GM12878 (cell line): ENCODE data around the gene HDAC3. TPM values are rescaled to one million over a fixed set of nuclear protein-coding genes. Genes with fewer than 3 reads are reported as not detected.

Experiments used
- ASH2L ChIP-seq: fragments of 300-600, 200-600 bp; sonication (generic); IDR thresholded peaks from 2 replicates; pipeline ENCODE4 v1.6.1; 2017; ENCODE audit warnings: low read depth, mild to moderate bottlenecking, borderline replicate concordance
- CHD1 ChIP-seq: IDR thresholded peaks from 2 replicates; pipeline ENCODE4 v1.6.1; 2012; ENCODE audit warnings: low read depth, low read length, improper control_type of control experiment
- GATAD2B ChIP-seq: fragments of 450-650 bp; conservative IDR thresholded peaks from 2 replicates; pipeline ENCODE4 v1.6.1; 2017; ENCODE audit warnings: low read depth, mild to moderate bottlenecking, moderate library complexity
- HDGF ChIP-seq: fragments of 450-650 bp; IDR thresholded peaks from 2 replicates; pipeline ENCODE4 v1.6.1; 2016; ENCODE audit warnings: antibody characterized with exemption
- IKZF1 ChIP-seq: fragments of 450-650 bp; conservative IDR thresholded peaks from 2 replicates; pipeline ENCODE4 v1.6.1; 2017; ENCODE audit warnings: antibody characterized with exemption, mild to moderate bottlenecking
- KDM1A ChIP-seq: fragments of 200-600 bp; sonication (generic); IDR thresholded peaks from 2 replicates; pipeline ENCODE4 v1.6.1; 2016; ENCODE audit warnings: borderline replicate concordance
- NFIC ChIP-seq: IDR thresholded peaks from 2 replicates; pipeline ENCODE4 v1.6.1; 2012; ENCODE audit warnings: low read depth, mild to moderate bottlenecking, inconsistent platforms, low read length, moderate library complexity
- NFYB ChIP-seq: IDR thresholded peaks from 2 replicates; pipeline ENCODE4 v1.6.1; 2011; ENCODE audit warnings: low read depth, mild to moderate bottlenecking, low read length, improper control_type of control experiment, moderate library complexity; ENCODE audit not compliant: insufficient read depth
- TARDBP ChIP-seq: IDR thresholded peaks from 2 replicates; pipeline ENCODE4 v1.6.1; 2016; ENCODE audit warnings: borderline replicate concordance
- ZBTB40 ChIP-seq: fragments of 450-650 bp; IDR thresholded peaks from 2 replicates; pipeline ENCODE4 v1.6.1; 2016; ENCODE audit warnings: mild to moderate bottlenecking, moderate library complexity, borderline replicate concordance
- ZSCAN29 ChIP-seq: fragments of 450-650 bp; IDR thresholded peaks from 2 replicates; pipeline ENCODE4 v1.6.1; 2017; ENCODE audit warnings: mild to moderate bottlenecking, moderate library complexity
- polyA plus RNA-seq, 11 experiments: library from polyadenylated mRNA; depleted of rRNA in 4 of 11; unstranded in 6 of 11; stranded (reverse) in 5 of 11; fragments of >200 nt; fragmentation: Nextera tagmentation in 4 of 11; fragmentation: Illumina TruSeq in 1 of 11; extraction: Ambion mirVana in 4 of 11; extraction: Trizol in 1 of 11; gene quantifications; 1 replicate in 1 of 11; 2 replicates in 10 of 11; pipeline versions ENCODE4 v1.2.1 to v1.2.3, GENCODE V29; 2011 to 2016; ENCODE audit warnings: inconsistent platforms in 2 of 11, missing spikeins in 2 of 11, low read depth in 1 of 11
- total RNA-seq, 4 experiments: library from RNA; depleted of rRNA in 3 of 4; stranded (reverse); fragments of >200 nt in 3 of 4; fragmentation: Illumina TruSeq in 1 of 4; extraction: Trizol in 1 of 4; gene quantifications; 2 replicates each; pipeline versions ENCODE4 v1.2.1 to v1.2.3, GENCODE V29; 2013 to 2021
- TF ChIP-seq, protein P1 (sequence below): fragments of 450-650 bp; IDR thresholded peaks from 2 replicates; pipeline ENCODE4 v1.6.1; 2017; ENCODE audit warnings: mild to moderate bottlenecking, low read depth, inconsistent platforms; ENCODE audit not compliant: poor library complexity, severe bottlenecking
- TF ChIP-seq, protein P2 (sequence below): fragments of 450-650 bp; formaldehyde crosslinking; IDR thresholded peaks from 2 replicates; pipeline ENCODE4 v1.5.0; 2022; ENCODE audit warnings: mild to moderate bottlenecking, missing genetic modification characterization
- TF ChIP-seq, protein P3 (sequence below): fragments of 450-650 bp; IDR thresholded peaks from 2 replicates; pipeline ENCODE4 v1.6.1; 2014; ENCODE audit warnings: mild to moderate bottlenecking

The HDAC3 gene
- total and polyA plus RNA-seq, 10 of the 15 experiments (the other 5 are each of a cell fraction or from before 2014, with no cell fraction given), result 62.2 to 140 (median 112) TPM

DNA sequence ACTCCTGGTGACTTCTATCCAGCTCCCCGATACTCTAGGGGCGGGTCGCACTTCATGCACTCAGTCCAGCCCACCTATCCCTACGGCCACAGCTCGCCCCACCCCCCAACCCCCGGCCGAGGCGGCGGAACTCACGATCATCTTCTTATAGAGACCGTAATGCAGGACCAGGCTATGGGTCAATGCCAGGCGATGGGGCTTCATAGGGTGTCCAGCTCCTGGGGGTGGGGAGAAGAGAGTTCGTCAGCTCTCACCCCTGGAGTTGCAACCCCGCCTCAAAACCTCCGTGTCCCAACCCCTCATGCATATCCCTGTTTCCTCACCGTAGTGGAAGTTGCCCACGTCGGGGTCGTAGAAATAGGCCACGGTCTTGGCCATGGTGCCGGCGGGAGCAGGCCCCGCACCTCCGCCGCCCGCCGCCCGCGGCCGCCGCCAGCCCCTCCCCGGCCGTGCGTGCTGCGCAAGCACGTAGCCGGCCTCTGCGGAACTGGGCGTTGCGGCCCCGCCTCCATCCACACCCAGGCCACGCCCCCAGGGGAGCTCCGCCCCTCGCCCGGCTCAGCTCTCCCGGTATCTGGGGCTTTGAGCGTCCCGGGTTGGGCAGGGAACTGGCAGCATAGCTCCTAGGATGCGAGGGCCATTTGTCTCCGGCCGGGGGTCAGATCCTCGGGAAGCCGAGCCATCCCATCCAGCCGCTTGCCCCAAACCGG is at the start of gene HDAC3, which contains the start of gene RELL2 (continued):
- TF ChIP-seq TARDBP (0 out of 2 replicates have a peak, but pooled peaks have one; percentile 5), ZSCAN29 (no peak), HDGF (no peak), CHD1 (0 out of 2 replicates have a peak, but pooled peaks have one; percentile 16), ZBTB40 (no peak), KDM1A (no peak), GATAD2B (peak; percentile 77), NFYB (no peak), IKZF1 (peak; percentile 17; the same call in 1 of the 2 replicates), NFIC (no peak), ASH2L (no peak)
- TF ChIP-seq, protein P1, sequence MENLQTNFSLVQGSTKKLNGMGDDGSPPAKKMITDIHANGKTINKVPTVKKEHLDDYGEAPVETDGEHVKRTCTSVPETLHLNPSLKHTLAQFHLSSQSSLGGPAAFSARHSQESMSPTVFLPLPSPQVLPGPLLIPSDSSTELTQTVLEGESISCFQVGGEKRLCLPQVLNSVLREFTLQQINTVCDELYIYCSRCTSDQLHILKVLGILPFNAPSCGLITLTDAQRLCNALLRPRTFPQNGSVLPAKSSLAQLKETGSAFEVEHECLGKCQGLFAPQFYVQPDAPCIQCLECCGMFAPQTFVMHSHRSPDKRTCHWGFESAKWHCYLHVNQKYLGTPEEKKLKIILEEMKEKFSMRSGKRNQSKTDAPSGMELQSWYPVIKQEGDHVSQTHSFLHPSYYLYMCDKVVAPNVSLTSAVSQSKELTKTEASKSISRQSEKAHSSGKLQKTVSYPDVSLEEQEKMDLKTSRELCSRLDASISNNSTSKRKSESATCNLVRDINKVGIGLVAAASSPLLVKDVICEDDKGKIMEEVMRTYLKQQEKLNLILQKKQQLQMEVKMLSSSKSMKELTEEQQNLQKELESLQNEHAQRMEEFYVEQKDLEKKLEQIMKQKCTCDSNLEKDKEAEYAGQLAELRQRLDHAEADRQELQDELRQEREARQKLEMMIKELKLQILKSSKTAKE, result no peak
- TF ChIP-seq, protein P2, sequence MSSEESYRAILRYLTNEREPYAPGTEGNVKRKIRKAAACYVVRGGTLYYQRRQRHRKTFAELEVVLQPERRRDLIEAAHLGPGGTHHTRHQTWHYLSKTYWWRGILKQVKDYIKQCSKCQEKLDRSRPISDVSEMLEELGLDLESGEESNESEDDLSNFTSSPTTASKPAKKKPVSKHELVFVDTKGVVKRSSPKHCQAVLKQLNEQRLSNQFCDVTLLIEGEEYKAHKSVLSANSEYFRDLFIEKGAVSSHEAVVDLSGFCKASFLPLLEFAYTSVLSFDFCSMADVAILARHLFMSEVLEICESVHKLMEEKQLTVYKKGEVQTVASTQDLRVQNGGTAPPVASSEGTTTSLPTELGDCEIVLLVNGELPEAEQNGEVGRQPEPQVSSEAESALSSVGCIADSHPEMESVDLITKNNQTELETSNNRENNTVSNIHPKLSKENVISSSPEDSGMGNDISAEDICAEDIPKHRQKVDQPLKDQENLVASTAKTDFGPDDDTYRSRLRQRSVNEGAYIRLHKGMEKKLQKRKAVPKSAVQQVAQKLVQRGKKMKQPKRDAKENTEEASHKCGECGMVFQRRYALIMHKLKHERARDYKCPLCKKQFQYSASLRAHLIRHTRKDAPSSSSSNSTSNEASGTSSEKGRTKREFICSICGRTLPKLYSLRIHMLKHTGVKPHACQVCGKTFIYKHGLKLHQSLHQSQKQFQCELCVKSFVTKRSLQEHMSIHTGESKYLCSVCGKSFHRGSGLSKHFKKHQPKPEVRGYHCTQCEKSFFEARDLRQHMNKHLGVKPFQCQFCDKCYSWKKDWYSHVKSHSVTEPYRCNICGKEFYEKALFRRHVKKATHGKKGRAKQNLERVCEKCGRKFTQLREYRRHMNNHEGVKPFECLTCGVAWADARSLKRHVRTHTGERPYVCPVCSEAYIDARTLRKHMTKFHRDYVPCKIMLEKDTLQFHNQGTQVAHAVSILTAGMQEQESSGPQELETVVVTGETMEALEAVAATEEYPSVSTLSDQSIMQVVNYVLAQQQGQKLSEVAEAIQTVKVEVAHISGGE (CRISPR knock-in tag), result no peak
- TF ChIP-seq, protein P3, sequence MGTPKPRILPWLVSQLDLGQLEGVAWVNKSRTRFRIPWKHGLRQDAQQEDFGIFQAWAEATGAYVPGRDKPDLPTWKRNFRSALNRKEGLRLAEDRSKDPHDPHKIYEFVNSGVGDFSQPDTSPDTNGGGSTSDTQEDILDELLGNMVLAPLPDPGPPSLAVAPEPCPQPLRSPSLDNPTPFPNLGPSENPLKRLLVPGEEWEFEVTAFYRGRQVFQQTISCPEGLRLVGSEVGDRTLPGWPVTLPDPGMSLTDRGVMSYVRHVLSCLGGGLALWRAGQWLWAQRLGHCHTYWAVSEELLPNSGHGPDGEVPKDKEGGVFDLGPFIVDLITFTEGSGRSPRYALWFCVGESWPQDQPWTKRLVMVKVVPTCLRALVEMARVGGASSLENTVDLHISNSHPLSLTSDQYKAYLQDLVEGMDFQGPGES, result no peak
